Right lobe of liver (tissue), 6 donors: ENCODE data around the gene KIF4A. TPM values are rescaled to one million over a fixed set of nuclear protein-coding genes. Genes with fewer than 3 reads are reported as not detected.

Experiments
- ATAC-seq, 4 donors: fragments of 200-7000 bp; cut with Tn5 transposase; one replicate each; pipeline ENCODE4 v1.9.1; 2020; ENCODE audit warnings: mild to moderate bottlenecking in 4 of 4, moderate library complexity in 4 of 4
- DNase-seq, 3 donors: peaks; one replicate each; pipeline ENCODE4 v3.0.0-alpha.2; 2020
- H3K27ac ChIP-seq, 3 donors: fragments of 200-600 bp; one replicate each; pipeline ENCODE4 v1.8.0; 2022
- H3K27me3 ChIP-seq, 2 donors: fragments of 200-600 bp; one replicate each; pipeline ENCODE4 v1.8.0; 2022
- H3K36me3 ChIP-seq, 4 donors: fragments of 200-600 bp; sonication (generic) in 1 of 4; one replicate each; pipeline versions ENCODE4 v1.5.1 to v1.8.0; 2017 to 2022; ENCODE audit warnings: control low read depth in 1 of 4
- H3K4me1 ChIP-seq, 4 donors: fragments of 200-600 bp; sonication (generic) in 1 of 4; one replicate each; pipeline versions ENCODE4 v1.5.1 to v1.8.0; 2017 to 2022; ENCODE audit warnings: control low read depth in 1 of 4
- H3K4me3 ChIP-seq, 3 donors: fragments of 200-600 bp; one replicate each; pipeline ENCODE4 v1.8.0; 2022
- H3K9me3 ChIP-seq, 4 donors: fragments of 200-600 bp; sonication (generic) in 1 of 4; one replicate each; pipeline versions ENCODE4 v1.5.1 to v1.8.0; 2017 to 2022; ENCODE audit warnings: control low read depth in 1 of 4
- CTCF ChIP-seq, 4 donors: fragments of 200-600 bp in 3 of 4; fragments of 450-650 bp in 1 of 4; IDR thresholded peaks; one replicate each; pipeline versions ENCODE4 v1.5.1 to v1.8.0; 2016 to 2022; ENCODE audit warnings: antibody characterized with exemption in 4 of 4, mild to moderate bottlenecking in 2 of 4
- POLR2A ChIP-seq: fragments of 450-650 bp; IDR thresholded peaks from one replicate; pipeline ENCODE4 v1.6.1; 2017; ENCODE audit warnings: antibody characterized with exemption, mild to moderate bottlenecking
- WGBS: methylation state at CpG from one replicate; pipeline ENCODE4 v1.1.6; 2018; ENCODE audit warnings: low coverage, low lambda C conversion rate; ENCODE audit not compliant: insufficient coverage; ENCODE audit errors: missing lambda C conversion rate; 5-methylcytosine and 5-hydroxymethylcytosine counted together
- intact Hi-C, 2 donors: fragments of 100-400 bp; cut with DNase I; formaldehyde crosslinking; loops; one replicate each; pipeline versions ENCODE4 v1.11.2 to v1.14.1; 2022
- total RNA-seq, 6 experiments: library from RNA; depleted of rRNA in 2 of 6; stranded (reverse); fragments of >200 nt in 2 of 6; fragmentation: NEBNext Ultra II Directional in 3 of 6; extraction: Animal tissue kit (Norgen Biotek cat#: 25700) in 3 of 6; gene quantifications; one replicate each; pipeline versions ENCODE4 v1.1.0 to v1.2.4, GENCODE V29; 2016 to 2023
- donor health status: DM: no; HTN: yes; CAD: no.
- donor health status: DM: no; HTN: no; CAD: no.
- donor health status: DM: no; HTN: no; CAD: no.
- donor health status: DM: no; HTN: yes; CAD: no.
- donor health status: DM: no; HTN: yes; CAD: no.

KIF4A gene
- total RNA-seq, 6 experiments from 2014 or later = 0.19 to 1.4 (median 0.68) TPM; not detected in 1

- Histone ChIP-seq H3K36me3 (no peaks in the 10 kb centered on the region), H3K9me3 (no peaks in the 10 kb centered on the region), H3K4me3 (no peak overlapping the region), H3K27me3 (no peaks in the 10 kb centered on the region), H3K4me1 (no peaks in the 10 kb centered on the region), H3K27ac (no peak overlapping the region)
- WGBS = 59% methylated on average over 2 of the region's 2 CpGs
- ATAC-seq (no peak), DNase-seq (no peak)
- intact Hi-C loops = no loop called here
- TF ChIP-seq POLR2A (no peak), CTCF (IDR thresholded peaks at IDR 0.05) (no peak)
These were observed 34.5 kb upstream of the KIF4A start for GRCh38 chrX:70255452-70255851.

- ATAC-seq (no peak), DNase-seq (no peak)
- Histone ChIP-seq H3K36me3 (no peaks in the 10 kb centered on the region), H3K27ac (no peak overlapping the region), H3K27me3 (no peaks in the 10 kb centered on the region), H3K4me1 (no peaks in the 10 kb centered on the region), H3K9me3 (no peaks in the 10 kb centered on the region), H3K4me3 (no peak overlapping the region)
- TF ChIP-seq CTCF (IDR thresholded peaks at IDR 0.05) (no peak), POLR2A (no peak)
- intact Hi-C loops = no loop called here
- WGBS = 56% methylated on average over 5 of the region's 5 CpGs
These were observed 32.2 kb upstream of the KIF4A start for GRCh38 chrX:70257423-70258288.

GRCh38 chrX:70260104-70260503, 29.8 kb upstream of the KIF4A start, which contains the start of gene P2RY4:
TSS of gene P2RY4 (minus strand) at chrX:70260204. CDS start at chrX:70259624, 580 bp downstream.
- 67% methylated on average over 4 of the region's 4 CpGs for WGBS
- no peaks in the 10 kb centered on the region for H3K27me3 ChIP-seq
- no peaks in the 10 kb centered on the region for H3K4me1 ChIP-seq
- H3K27ac ChIP-seq = no peak within 1 kb of the TSS
- intact Hi-C loops = no loop called here
- H3K4me3 ChIP-seq = no peak within 1 kb of the TSS
- H3K36me3 ChIP-seq = no peaks in the 10 kb centered on the region
- no peak for TF ChIP-seq POLR2A
- no peak for TF ChIP-seq CTCF (IDR thresholded peaks at IDR 0.05)
- no peak for DNase-seq
- no peaks in the 10 kb centered on the region for H3K9me3 ChIP-seq
- ATAC-seq = no peak

GRCh38 chrX:70262952-70263567, 26.8 kb upstream of the KIF4A start:
- Histone ChIP-seq H3K4me3 (no peak overlapping the region), H3K36me3 (no peaks in the 10 kb centered on the region), H3K27ac (no peak overlapping the region), H3K27me3 (no peaks in the 10 kb centered on the region), H3K4me1 (no peaks in the 10 kb centered on the region), H3K9me3 (no peaks in the 10 kb centered on the region)
- ATAC-seq (peak; percentile 53 to 99 (median 86)), DNase-seq (peak in 1 of 3 donors; percentile 61)
- intact Hi-C loops = no loop called here
- 3% methylated on average over 5 of the region's 7 CpGs for WGBS
- TF ChIP-seq CTCF (IDR thresholded peaks at IDR 0.05) = peak; percentile 46 to 54 (median 50)
- TF ChIP-seq POLR2A = no peak
